GM19351 (cell line): ENCODE measurements around the gene CASD1.
A peak's percentile ranks its signal among the peaks of the same experiment; 100 is the strongest.

Experiments
- ATAC-seq: cut with Tn5 transposase; IDR thresholded peaks from one replicate; pipeline ENCODE4 v1.9.1; 2021; ENCODE audit warnings: mild to moderate bottlenecking, moderate library complexity; ENCODE audit not compliant: unreplicated experiment

The CASD1 gene

GRCh38 chr7:94579470-94579869 lies 69.9 kb downstream of the CASD1 start:
- ATAC-seq = no peak

- no peak for ATAC-seq
These were observed 71.0 kb downstream of the CASD1 start for GRCh38 chr7:94580601-94581000.

- ATAC-seq = no peak
These were observed 74.5 kb downstream of the CASD1 start for GRCh38 chr7:94584113-94584512.

- ATAC-seq = no peak
These were observed 78.5 kb downstream of the CASD1 start for GRCh38 chr7:94588075-94588474.

GRCh38 chr7:94590526-94591162 lies 81.0 kb downstream of the CASD1 start:
- ATAC-seq = peak; percentile 63

GRCh38 chr7:94591176-94591575 lies 81.6 kb downstream of the CASD1 start:
- ATAC-seq = peak; percentile 86

- ATAC-seq = no peak
These were observed 85.3 kb downstream of the CASD1 start for GRCh38 chr7:94594882-94595281.

- no peak for ATAC-seq
These were observed 86.1 kb downstream of the CASD1 start for GRCh38 chr7:94595717-94596116.

- ATAC-seq = no peak
These were observed 90.7 kb downstream of the CASD1 start for GRCh38 chr7:94600267-94600666.

- no peak for ATAC-seq
These were observed 92.6 kb downstream of the CASD1 start for GRCh38 chr7:94602181-94602580.

- peak; percentile 86 for ATAC-seq
These were observed 95.4 kb downstream of the CASD1 start for GRCh38 chr7:94605031-94605430.
